HCT116 (cell line): Measurements from ENCODE around the gene PPRC1.

Experiments
- EZH2 ChIP-seq: fragments of 200-600 bp; sonication (generic); IDR thresholded peaks from 2 replicates; pipeline ENCODE4 v1.6.1; 2017; ENCODE audit warnings: antibody characterized with exemption, mixed run types
- EZH2phosphoT487 ChIP-seq: fragments of 200-600 bp; IDR thresholded peaks from 2 replicates; pipeline ENCODE4 v1.6.1; 2018; ENCODE audit warnings: antibody characterized with exemption, borderline replicate concordance
- POLR2AphosphoS5 ChIP-seq: IDR thresholded peaks from 2 replicates; pipeline ENCODE4 v1.6.1; 2011; ENCODE audit warnings: mild to moderate bottlenecking, low read depth, low read length, moderate library complexity
- SRF ChIP-seq: IDR thresholded peaks from 2 replicates; pipeline ENCODE4 v1.6.1; 2012; ENCODE audit warnings: low read depth
- ZNF274 ChIP-seq: fragments of 200-500 bp; sonication (Bioruptor generic); IDR thresholded peaks from 2 replicates; pipeline ENCODE4 v1.6.1; 2014; ENCODE audit warnings: mild to moderate bottlenecking, low read depth, low read length, inconsistent platforms
- TF ChIP-seq, protein P1 (sequence below), 3 experiments: fragments of 200-600 bp in 1 of 3; sonication (generic) in 1 of 3; IDR thresholded peaks in 2 of 3; conservative IDR thresholded peaks in 1 of 3; 2 replicates each; pipeline ENCODE4 v1.5.1; 2012 to 2017; ENCODE audit warnings: low read depth in 2 of 3, low read length in 2 of 3, antibody characterized with exemption in 1 of 3, borderline replicate concordance in 1 of 3, control low read depth in 1 of 3, mild to moderate bottlenecking in 1 of 3, mixed read lengths in 1 of 3, mixed run types in 1 of 3, moderate library complexity in 1 of 3; ENCODE audit not compliant: insufficient read depth in 1 of 3

DNA sequence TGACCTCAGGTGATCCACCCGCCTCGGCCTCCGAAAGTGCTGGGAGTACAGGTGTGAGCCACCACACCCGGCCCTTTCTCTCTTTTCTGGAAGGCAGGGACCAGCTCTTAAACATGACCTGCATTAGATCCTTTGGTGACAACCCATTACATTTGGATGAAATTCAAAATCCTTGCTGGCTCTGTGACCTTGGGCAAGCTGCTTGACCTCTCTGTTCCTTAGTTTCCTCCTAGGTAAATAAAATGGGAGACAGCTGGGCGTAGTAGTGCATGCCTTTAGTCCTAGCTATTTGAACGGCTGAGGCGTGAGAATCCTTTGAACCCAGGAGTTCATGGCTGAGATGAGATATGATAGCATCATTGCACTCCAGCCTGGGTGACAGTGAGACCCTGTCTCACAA is 36.4 kb upstream of the PPRC1 start:
- no peak for TF ChIP-seq EZH2phosphoT487
- TF ChIP-seq, protein P1, sequence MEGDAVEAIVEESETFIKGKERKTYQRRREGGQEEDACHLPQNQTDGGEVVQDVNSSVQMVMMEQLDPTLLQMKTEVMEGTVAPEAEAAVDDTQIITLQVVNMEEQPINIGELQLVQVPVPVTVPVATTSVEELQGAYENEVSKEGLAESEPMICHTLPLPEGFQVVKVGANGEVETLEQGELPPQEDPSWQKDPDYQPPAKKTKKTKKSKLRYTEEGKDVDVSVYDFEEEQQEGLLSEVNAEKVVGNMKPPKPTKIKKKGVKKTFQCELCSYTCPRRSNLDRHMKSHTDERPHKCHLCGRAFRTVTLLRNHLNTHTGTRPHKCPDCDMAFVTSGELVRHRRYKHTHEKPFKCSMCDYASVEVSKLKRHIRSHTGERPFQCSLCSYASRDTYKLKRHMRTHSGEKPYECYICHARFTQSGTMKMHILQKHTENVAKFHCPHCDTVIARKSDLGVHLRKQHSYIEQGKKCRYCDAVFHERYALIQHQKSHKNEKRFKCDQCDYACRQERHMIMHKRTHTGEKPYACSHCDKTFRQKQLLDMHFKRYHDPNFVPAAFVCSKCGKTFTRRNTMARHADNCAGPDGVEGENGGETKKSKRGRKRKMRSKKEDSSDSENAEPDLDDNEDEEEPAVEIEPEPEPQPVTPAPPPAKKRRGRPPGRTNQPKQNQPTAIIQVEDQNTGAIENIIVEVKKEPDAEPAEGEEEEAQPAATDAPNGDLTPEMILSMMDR (IDR thresholded peaks at IDR 0.05 in 2 of 3, conservative IDR thresholded peaks at IDR 0.05 in 1 of 3; ENCODE audit: borderline replicate concordance in 1 of 3, insufficient read depth in 1 of 3, low read depth in 2 of 3, low read length in 2 of 3), result no peak
- no peak for TF ChIP-seq POLR2AphosphoS5
- no peak for TF ChIP-seq ZNF274
- no peak for TF ChIP-seq SRF
- TF ChIP-seq EZH2, result no peak
